GM12878 (cell line): ENCODE measurements around the gene ZNF397. TPM values are rescaled to one million over a fixed set of nuclear protein-coding genes. Genes with fewer than 3 reads are reported as not detected.

Experiments used
- ATF7 ChIP-seq: fragments of 450-650 bp; IDR thresholded peaks from 2 replicates; pipeline ENCODE4 v1.6.1; 2016; ENCODE audit warnings: low read depth, mild to moderate bottlenecking
- EGR1 ChIP-seq, 2 experiments: IDR thresholded peaks; 1 replicate in 1 of 2; 2 replicates in 1 of 2; pipeline ENCODE4 v1.6.1; 2011 to 2012; ENCODE audit warnings: low read depth in 2 of 2, low read length in 2 of 2, borderline replicate concordance in 1 of 2, mild to moderate bottlenecking in 1 of 2, moderate library complexity in 1 of 2
- ESRRA ChIP-seq: IDR thresholded peaks from 2 replicates; pipeline ENCODE4 v1.6.1; 2012; ENCODE audit warnings: mild to moderate bottlenecking, low read length, improper control_type of control experiment
- IKZF2 ChIP-seq, 2 experiments: fragments of 450-650 bp; IDR thresholded peaks; 2 replicates each; pipeline ENCODE4 v1.6.1; 2017; ENCODE audit warnings: mild to moderate bottlenecking in 2 of 2, moderate library complexity in 2 of 2
- IRF4 ChIP-seq: IDR thresholded peaks from 2 replicates; pipeline ENCODE4 v1.6.1; 2011; ENCODE audit warnings: low read depth, low read length
- PAX8 ChIP-seq: fragments of 450-650 bp; IDR thresholded peaks from 2 replicates; pipeline ENCODE4 v1.6.1; 2017; ENCODE audit warnings: mild to moderate bottlenecking, moderate library complexity
- POLR2AphosphoS5 ChIP-seq: IDR thresholded peaks from 2 replicates; pipeline ENCODE4 v1.6.1; 2011; ENCODE audit warnings: mild to moderate bottlenecking, low read length, inconsistent platforms
- RB1 ChIP-seq: fragments of 450-650 bp; formaldehyde crosslinking; IDR thresholded peaks from 2 replicates; pipeline ENCODE4 v1.6.1; 2017; ENCODE audit warnings: mild to moderate bottlenecking, borderline replicate concordance
- SP1 ChIP-seq: IDR thresholded peaks from one replicate; pipeline ENCODE4 v1.6.1; 2011; ENCODE audit warnings: low read depth, low read length
- SRF ChIP-seq, 2 experiments: IDR thresholded peaks; 2 replicates each; pipeline ENCODE4 v1.6.1; 2011; ENCODE audit warnings: low read depth in 2 of 2, low read length in 2 of 2, mild to moderate bottlenecking in 1 of 2, moderate library complexity in 1 of 2
- TAF1 ChIP-seq: IDR thresholded peaks from 2 replicates; pipeline ENCODE4 v1.6.1; 2011; ENCODE audit warnings: mild to moderate bottlenecking, low read depth, low read length, borderline replicate concordance
- ZNF24 ChIP-seq: fragments of 450-650 bp; IDR thresholded peaks from 2 replicates; pipeline ENCODE4 v1.6.1; 2017; ENCODE audit warnings: antibody characterized with exemption, mild to moderate bottlenecking
- polyA plus RNA-seq, 11 experiments: library from polyadenylated mRNA; depleted of rRNA in 4 of 11; unstranded in 6 of 11; stranded (reverse) in 5 of 11; fragments of >200 nt; fragmentation: Nextera tagmentation in 4 of 11; fragmentation: Illumina TruSeq in 1 of 11; extraction: Ambion mirVana in 4 of 11; extraction: Trizol in 1 of 11; gene quantifications; 1 replicate in 1 of 11; 2 replicates in 10 of 11; pipeline versions ENCODE4 v1.2.1 to v1.2.3, GENCODE V29; 2011 to 2016; ENCODE audit warnings: inconsistent platforms in 2 of 11, missing spikeins in 2 of 11, low read depth in 1 of 11
- total RNA-seq, 4 experiments: library from RNA; depleted of rRNA in 3 of 4; stranded (reverse); fragments of >200 nt in 3 of 4; fragmentation: Illumina TruSeq in 1 of 4; extraction: Trizol in 1 of 4; gene quantifications; 2 replicates each; pipeline versions ENCODE4 v1.2.1 to v1.2.3, GENCODE V29; 2013 to 2021
- TF ChIP-seq, protein P1 (sequence below): fragments of 450-650 bp; IDR thresholded peaks from 2 replicates; pipeline ENCODE4 v1.6.1; 2017; ENCODE audit warnings: mild to moderate bottlenecking, moderate library complexity
- TF ChIP-seq, protein P2 (sequence below): IDR thresholded peaks from 2 replicates; pipeline ENCODE4 v1.6.1; 2012; ENCODE audit warnings: low read depth, low read length, improper control_type of control experiment
- TF ChIP-seq, protein P3 (sequence below): IDR thresholded peaks from 2 replicates; pipeline ENCODE4 v1.6.1; 2012; ENCODE audit warnings: low read length, inconsistent platforms
- TF ChIP-seq, protein P4 (sequence below): IDR thresholded peaks from 2 replicates; pipeline ENCODE4 v1.6.1; 2012; ENCODE audit warnings: low read depth, low read length, improper control_type of control experiment
- TF ChIP-seq, protein P5 (sequence below): fragments of 150-350 bp; IDR thresholded peaks from 2 replicates; pipeline ENCODE4 v1.6.1; 2016; ENCODE audit warnings: low read depth, low read length

The ZNF397 gene
- total and polyA plus RNA-seq, 10 of the 15 experiments (the other 5 are each of a cell fraction or from before 2014, with no cell fraction given): 5.2 to 13.3 (median 10.8) TPM

DNA sequence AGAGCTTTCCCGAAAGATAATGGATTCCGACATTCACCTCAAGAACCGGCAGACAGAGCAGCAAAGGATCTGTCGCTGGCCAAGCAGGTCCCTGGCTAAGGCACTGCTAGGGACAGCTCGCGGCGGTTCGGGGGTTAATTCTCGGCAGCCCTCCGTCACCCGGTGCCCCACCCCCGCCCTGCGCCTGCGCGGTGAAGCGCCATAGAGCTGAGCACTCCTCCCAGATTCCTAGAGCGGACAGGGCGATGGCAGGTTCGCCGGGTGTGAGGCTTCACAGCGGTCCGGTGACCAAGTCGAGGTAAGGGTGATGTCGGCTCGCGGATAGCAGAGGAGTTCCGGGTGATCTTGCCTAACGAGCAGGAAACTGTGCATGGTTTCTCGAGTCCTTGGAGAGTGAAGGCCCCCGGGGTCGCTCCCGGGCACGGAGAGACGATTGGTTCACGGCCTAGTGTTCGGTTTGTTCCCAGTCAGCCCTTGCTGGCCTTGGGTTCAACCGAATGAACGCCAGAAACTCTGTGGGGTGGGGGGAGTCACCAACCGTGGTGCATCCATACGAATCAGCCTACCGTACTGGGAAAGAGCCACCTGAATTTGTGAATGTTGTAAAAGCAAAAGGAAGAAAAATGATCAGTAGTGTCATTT is 49.4 kb downstream of the ZNF397 start, which contains the start of gene ZSCAN30 (continued):
- peak in 1 of 2 experiments; percentile 90; a peak in 2 of 3 replicates for TF ChIP-seq EGR1 (IDR thresholded peaks at IDR 0.05; ENCODE audit: borderline replicate concordance in 1 of 2, low read depth in 2 of 2, low read length in 2 of 2)
- TF ChIP-seq IKZF2 (IDR thresholded peaks at IDR 0.05): peak; percentile 51 to 71; a peak in 3 of 4 replicates
- TF ChIP-seq SRF (IDR thresholded peaks at IDR 0.05; ENCODE audit: low read depth in 2 of 2, low read length in 2 of 2): 0 out of 4 replicates have a peak, but pooled peaks of 1 of the 2 experiments have one; percentile 5
- TF ChIP-seq, protein P1, sequence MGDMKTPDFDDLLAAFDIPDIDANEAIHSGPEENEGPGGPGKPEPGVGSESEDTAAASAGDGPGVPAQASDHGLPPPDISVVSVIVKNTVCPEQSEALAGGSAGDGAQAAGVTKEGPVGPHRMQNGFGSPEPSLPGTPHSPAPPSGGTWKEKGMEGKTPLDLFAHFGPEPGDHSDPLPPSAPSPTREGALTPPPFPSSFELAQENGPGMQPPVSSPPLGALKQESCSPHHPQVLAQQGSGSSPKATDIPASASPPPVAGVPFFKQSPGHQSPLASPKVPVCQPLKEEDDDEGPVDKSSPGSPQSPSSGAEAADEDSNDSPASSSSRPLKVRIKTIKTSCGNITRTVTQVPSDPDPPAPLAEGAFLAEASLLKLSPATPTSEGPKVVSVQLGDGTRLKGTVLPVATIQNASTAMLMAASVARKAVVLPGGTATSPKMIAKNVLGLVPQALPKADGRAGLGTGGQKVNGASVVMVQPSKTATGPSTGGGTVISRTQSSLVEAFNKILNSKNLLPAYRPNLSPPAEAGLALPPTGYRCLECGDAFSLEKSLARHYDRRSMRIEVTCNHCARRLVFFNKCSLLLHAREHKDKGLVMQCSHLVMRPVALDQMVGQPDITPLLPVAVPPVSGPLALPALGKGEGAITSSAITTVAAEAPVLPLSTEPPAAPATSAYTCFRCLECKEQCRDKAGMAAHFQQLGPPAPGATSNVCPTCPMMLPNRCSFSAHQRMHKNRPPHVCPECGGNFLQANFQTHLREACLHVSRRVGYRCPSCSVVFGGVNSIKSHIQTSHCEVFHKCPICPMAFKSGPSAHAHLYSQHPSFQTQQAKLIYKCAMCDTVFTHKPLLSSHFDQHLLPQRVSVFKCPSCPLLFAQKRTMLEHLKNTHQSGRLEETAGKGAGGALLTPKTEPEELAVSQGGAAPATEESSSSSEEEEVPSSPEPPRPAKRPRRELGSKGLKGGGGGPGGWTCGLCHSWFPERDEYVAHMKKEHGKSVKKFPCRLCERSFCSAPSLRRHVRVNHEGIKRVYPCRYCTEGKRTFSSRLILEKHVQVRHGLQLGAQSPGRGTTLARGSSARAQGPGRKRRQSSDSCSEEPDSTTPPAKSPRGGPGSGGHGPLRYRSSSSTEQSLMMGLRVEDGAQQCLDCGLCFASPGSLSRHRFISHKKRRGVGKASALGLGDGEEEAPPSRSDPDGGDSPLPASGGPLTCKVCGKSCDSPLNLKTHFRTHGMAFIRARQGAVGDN: peak; percentile 85
- peak; percentile 90; the same call in 1 of the 2 replicates for TF ChIP-seq RB1
- TF ChIP-seq TAF1: peak; percentile 95
- TF ChIP-seq POLR2AphosphoS5: peak; percentile 95
- TF ChIP-seq, protein P2, sequence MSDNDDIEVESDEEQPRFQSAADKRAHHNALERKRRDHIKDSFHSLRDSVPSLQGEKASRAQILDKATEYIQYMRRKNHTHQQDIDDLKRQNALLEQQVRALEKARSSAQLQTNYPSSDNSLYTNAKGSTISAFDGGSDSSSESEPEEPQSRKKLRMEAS: peak; percentile 51; the same call in 1 of the 2 replicates
- peak; percentile 87 for TF ChIP-seq ATF7
- TF ChIP-seq, protein P3, sequence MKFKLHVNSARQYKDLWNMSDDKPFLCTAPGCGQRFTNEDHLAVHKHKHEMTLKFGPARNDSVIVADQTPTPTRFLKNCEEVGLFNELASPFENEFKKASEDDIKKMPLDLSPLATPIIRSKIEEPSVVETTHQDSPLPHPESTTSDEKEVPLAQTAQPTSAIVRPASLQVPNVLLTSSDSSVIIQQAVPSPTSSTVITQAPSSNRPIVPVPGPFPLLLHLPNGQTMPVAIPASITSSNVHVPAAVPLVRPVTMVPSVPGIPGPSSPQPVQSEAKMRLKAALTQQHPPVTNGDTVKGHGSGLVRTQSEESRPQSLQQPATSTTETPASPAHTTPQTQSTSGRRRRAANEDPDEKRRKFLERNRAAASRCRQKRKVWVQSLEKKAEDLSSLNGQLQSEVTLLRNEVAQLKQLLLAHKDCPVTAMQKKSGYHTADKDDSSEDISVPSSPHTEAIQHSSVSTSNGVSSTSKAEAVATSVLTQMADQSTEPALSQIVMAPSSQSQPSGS: peak; percentile 95
- TF ChIP-seq, protein P4, sequence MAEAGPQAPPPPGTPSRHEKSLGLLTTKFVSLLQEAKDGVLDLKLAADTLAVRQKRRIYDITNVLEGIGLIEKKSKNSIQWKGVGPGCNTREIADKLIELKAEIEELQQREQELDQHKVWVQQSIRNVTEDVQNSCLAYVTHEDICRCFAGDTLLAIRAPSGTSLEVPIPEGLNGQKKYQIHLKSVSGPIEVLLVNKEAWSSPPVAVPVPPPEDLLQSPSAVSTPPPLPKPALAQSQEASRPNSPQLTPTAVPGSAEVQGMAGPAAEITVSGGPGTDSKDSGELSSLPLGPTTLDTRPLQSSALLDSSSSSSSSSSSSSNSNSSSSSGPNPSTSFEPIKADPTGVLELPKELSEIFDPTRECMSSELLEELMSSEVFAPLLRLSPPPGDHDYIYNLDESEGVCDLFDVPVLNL: no peak
- TF ChIP-seq, protein P5, sequence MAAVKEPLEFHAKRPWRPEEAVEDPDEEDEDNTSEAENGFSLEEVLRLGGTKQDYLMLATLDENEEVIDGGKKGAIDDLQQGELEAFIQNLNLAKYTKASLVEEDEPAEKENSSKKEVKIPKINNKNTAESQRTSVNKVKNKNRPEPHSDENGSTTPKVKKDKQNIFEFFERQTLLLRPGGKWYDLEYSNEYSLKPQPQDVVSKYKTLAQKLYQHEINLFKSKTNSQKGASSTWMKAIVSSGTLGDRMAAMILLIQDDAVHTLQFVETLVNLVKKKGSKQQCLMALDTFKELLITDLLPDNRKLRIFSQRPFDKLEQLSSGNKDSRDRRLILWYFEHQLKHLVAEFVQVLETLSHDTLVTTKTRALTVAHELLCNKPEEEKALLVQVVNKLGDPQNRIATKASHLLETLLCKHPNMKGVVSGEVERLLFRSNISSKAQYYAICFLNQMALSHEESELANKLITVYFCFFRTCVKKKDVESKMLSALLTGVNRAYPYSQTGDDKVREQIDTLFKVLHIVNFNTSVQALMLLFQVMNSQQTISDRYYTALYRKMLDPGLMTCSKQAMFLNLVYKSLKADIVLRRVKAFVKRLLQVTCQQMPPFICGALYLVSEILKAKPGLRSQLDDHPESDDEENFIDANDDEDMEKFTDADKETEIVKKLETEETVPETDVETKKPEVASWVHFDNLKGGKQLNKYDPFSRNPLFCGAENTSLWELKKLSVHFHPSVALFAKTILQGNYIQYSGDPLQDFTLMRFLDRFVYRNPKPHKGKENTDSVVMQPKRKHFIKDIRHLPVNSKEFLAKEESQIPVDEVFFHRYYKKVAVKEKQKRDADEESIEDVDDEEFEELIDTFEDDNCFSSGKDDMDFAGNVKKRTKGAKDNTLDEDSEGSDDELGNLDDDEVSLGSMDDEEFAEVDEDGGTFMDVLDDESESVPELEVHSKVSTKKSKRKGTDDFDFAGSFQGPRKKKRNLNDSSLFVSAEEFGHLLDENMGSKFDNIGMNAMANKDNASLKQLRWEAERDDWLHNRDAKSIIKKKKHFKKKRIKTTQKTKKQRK: no peak
- peak; percentile 58 for TF ChIP-seq SP1
- no peak for TF ChIP-seq PAX8
- TF ChIP-seq ESRRA: peak; percentile 63; the same call in 1 of the 2 replicates
- TF ChIP-seq IRF4: peak; percentile 27; the same call in 1 of the 2 replicates
- TF ChIP-seq ZNF24: peak; percentile 77
